ENCODE data around the gene DYNLRB1. TPM values are rescaled to one million over a fixed set of nuclear protein-coding genes. Genes with fewer than 3 reads are reported as not detected.
A peak's percentile ranks its signal among the peaks of the same experiment; 100 is the strongest.

Gene DYNLRB1
- total and polyA plus RNA-seq, 2 of the 13 experiments (the other 11 are each of a cell fraction or from before 2014, with no cell fraction given), result 140 to 244 TPM

DNA sequence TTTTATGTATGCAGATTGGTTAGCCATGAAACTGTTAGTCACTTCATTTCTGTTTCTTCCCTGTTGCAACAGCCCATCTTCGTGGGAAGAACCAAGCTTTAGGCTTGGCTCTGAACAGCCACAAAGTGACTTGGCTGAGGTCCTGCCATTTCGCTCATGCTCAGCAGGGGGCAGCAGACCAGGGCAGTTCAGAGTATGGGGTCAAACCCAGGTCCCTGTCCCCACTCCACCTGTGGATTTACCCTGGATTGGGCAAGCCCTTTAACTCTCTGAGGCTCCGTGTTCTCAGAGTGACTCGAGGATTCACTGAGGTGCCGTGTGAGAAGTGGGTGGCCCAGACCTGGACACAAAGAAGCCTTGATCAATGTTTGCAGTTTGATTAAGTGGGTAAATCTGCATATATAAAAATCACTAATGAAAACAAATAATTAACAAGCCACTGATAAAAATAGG is 22.5 kb downstream of the DYNLRB1 start (continued):
- TF ChIP-seq NR2F1 (CRISPR knock-in tag; IDR thresholded peaks at IDR 0.05), result peak; percentile 18 to 47; a peak in 1 of 4 replicates
- no peak for TF ChIP-seq CBX1 (IDR thresholded peaks at IDR 0.05; ENCODE audit: low read depth)
- TF ChIP-seq, protein P1, sequence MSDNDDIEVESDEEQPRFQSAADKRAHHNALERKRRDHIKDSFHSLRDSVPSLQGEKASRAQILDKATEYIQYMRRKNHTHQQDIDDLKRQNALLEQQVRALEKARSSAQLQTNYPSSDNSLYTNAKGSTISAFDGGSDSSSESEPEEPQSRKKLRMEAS (IDR thresholded peaks at IDR 0.05), result no peak
- no peak for TF ChIP-seq MBNL3 (CRISPR knock-in tag; conservative IDR thresholded peaks at IDR 0.05)
- no peak for TF ChIP-seq NBN (conservative IDR thresholded peaks at IDR 0.05)
- TF ChIP-seq, protein P2, sequence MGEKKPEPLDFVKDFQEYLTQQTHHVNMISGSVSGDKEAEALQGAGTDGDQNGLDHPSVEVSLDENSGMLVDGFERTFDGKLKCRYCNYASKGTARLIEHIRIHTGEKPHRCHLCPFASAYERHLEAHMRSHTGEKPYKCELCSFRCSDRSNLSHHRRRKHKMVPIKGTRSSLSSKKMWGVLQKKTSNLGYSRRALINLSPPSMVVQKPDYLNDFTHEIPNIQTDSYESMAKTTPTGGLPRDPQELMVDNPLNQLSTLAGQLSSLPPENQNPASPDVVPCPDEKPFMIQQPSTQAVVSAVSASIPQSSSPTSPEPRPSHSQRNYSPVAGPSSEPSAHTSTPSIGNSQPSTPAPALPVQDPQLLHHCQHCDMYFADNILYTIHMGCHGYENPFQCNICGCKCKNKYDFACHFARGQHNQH (CRISPR knock-in tag; IDR thresholded peaks at IDR 0.05), result no peak
- TF ChIP-seq, protein P3, sequence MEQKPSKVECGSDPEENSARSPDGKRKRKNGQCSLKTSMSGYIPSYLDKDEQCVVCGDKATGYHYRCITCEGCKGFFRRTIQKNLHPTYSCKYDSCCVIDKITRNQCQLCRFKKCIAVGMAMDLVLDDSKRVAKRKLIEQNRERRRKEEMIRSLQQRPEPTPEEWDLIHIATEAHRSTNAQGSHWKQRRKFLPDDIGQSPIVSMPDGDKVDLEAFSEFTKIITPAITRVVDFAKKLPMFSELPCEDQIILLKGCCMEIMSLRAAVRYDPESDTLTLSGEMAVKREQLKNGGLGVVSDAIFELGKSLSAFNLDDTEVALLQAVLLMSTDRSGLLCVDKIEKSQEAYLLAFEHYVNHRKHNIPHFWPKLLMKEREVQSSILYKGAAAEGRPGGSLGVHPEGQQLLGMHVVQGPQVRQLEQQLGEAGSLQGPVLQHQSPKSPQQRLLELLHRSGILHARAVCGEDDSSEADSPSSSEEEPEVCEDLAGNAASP (CRISPR knock-in tag; IDR thresholded peaks at IDR 0.05; ENCODE audit: borderline replicate concordance), result peak; percentile 95
- TF ChIP-seq ZNF367 (CRISPR knock-in tag; IDR thresholded peaks at IDR 0.05; ENCODE audit: borderline replicate concordance), result no peak
- TF ChIP-seq, protein P4, sequence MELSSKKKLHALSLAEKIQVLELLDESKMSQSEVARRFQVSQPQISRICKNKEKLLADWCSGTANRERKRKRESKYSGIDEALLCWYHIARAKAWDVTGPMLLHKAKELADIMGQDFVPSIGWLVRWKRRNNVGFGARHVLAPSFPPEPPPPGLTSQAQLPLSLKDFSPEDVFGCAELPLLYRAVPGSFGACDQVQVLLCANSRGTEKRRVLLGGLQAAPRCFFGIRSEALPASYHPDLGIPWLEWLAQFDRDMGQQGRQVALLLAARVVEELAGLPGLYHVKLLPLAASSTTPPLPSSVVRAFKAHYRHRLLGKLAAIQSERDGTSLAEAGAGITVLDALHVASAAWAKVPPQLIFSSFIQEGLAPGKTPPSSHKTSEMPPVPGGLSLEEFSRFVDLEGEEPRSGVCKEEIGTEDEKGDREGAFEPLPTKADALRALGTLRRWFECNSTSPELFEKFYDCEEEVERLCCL (CRISPR knock-in tag; IDR thresholded peaks at IDR 0.05; ENCODE audit: borderline replicate concordance), result no peak
- no peak for TF ChIP-seq ZKSCAN5 (CRISPR knock-in tag; IDR thresholded peaks at IDR 0.05)
- TF ChIP-seq NFYC (CRISPR knock-in tag; IDR thresholded peaks at IDR 0.05), result no peak
- peak; percentile 79 for TF ChIP-seq RBM22 (optimal IDR thresholded peaks at IDR 0.05; ENCODE audit: low read length)
- peak; percentile 67; the same call in 1 of the 2 replicates for TF ChIP-seq TARDBP (CRISPR knock-in tag; IDR thresholded peaks at IDR 0.05)
- peak; percentile 46; the same call in 1 of the 2 replicates for TF ChIP-seq MED13 (CRISPR knock-in tag; IDR thresholded peaks at IDR 0.05)
- no peak for TF ChIP-seq HMG20A (CRISPR knock-in tag; IDR thresholded peaks at IDR 0.05; ENCODE audit: borderline replicate concordance)
- no peak for TF ChIP-seq SIX4 (CRISPR knock-in tag; IDR thresholded peaks at IDR 0.05)
- TF ChIP-seq TAF15 (IDR thresholded peaks at IDR 0.05; ENCODE audit: low read depth, low read length, poor library complexity, severe bottlenecking), result no peak
- TF ChIP-seq, protein P5, sequence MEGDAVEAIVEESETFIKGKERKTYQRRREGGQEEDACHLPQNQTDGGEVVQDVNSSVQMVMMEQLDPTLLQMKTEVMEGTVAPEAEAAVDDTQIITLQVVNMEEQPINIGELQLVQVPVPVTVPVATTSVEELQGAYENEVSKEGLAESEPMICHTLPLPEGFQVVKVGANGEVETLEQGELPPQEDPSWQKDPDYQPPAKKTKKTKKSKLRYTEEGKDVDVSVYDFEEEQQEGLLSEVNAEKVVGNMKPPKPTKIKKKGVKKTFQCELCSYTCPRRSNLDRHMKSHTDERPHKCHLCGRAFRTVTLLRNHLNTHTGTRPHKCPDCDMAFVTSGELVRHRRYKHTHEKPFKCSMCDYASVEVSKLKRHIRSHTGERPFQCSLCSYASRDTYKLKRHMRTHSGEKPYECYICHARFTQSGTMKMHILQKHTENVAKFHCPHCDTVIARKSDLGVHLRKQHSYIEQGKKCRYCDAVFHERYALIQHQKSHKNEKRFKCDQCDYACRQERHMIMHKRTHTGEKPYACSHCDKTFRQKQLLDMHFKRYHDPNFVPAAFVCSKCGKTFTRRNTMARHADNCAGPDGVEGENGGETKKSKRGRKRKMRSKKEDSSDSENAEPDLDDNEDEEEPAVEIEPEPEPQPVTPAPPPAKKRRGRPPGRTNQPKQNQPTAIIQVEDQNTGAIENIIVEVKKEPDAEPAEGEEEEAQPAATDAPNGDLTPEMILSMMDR (CRISPR knock-in tag; IDR thresholded peaks at IDR 0.05), result peak; percentile 99
- TF ChIP-seq, protein P6, sequence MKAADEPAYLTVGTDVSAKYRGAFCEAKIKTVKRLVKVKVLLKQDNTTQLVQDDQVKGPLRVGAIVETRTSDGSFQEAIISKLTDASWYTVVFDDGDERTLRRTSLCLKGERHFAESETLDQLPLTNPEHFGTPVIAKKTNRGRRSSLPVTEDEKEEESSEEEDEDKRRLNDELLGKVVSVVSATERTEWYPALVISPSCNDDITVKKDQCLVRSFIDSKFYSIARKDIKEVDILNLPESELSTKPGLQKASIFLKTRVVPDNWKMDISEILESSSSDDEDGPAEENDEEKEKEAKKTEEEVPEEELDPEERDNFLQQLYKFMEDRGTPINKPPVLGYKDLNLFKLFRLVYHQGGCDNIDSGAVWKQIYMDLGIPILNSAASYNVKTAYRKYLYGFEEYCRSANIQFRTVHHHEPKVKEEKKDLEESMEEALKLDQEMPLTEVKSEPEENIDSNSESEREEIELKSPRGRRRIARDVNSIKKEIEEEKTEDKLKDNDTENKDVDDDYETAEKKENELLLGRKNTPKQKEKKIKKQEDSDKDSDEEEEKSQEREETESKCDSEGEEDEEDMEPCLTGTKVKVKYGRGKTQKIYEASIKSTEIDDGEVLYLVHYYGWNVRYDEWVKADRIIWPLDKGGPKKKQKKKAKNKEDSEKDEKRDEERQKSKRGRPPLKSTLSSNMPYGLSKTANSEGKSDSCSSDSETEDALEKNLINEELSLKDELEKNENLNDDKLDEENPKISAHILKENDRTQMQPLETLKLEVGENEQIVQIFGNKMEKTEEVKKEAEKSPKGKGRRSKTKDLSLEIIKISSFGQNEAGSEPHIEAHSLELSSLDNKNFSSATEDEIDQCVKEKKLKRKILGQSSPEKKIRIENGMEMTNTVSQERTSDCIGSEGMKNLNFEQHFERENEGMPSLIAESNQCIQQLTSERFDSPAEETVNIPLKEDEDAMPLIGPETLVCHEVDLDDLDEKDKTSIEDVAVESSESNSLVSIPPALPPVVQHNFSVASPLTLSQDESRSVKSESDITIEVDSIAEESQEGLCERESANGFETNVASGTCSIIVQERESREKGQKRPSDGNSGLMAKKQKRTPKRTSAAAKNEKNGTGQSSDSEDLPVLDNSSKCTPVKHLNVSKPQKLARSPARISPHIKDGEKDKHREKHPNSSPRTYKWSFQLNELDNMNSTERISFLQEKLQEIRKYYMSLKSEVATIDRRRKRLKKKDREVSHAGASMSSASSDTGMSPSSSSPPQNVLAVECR (CRISPR knock-in tag; IDR thresholded peaks at IDR 0.05; ENCODE audit: borderline replicate concordance), result no peak; the same call in 1 of the 2 replicates
- TF ChIP-seq NR1H2 (CRISPR knock-in tag; IDR thresholded peaks at IDR 0.05; ENCODE audit: borderline replicate concordance, low read depth), result no peak

Data from HepG2 (cell line).